G401.6 (cell line): ENCODE results near the gene IFIT3.
"Not testable (repeated sequence)": the region's sequence is repeated elsewhere in the genome, so short reads cannot be mapped to it uniquely, and the experiment has no call there.

Source experiments
- FAIRE-seq: peaks from 2 replicates; lab custom pipeline; 2012; peaks lifted over from hg19 to GRCh38; lab: Jason Lieb, UNC

IFIT3 gene

GRCh38 chr10:89304446-89304845 is 23.4 kb upstream of the IFIT3 start:
- FAIRE-seq: no peak

- no peak for FAIRE-seq
These were observed 22.9 kb upstream of the IFIT3 start for GRCh38 chr10:89304925-89305324.

- FAIRE-seq: no peak
These were observed 21.9 kb upstream of the IFIT3 start for GRCh38 chr10:89305766-89306433.

GRCh38 chr10:89306434-89307268 is 21.1 kb upstream of the IFIT3 start:
- no peak for FAIRE-seq

- no peak for FAIRE-seq
These were observed 20.6 kb upstream of the IFIT3 start for GRCh38 chr10:89307269-89307577.

GRCh38 chr10:89308266-89308665 is 19.5 kb upstream of the IFIT3 start:
- no peak for FAIRE-seq

GRCh38 chr10:89308736-89309135 is 19.1 kb upstream of the IFIT3 start:
- no peak for FAIRE-seq

GRCh38 chr10:89309156-89310055 is 18.4 kb upstream of the IFIT3 start:
- no peak for FAIRE-seq

- FAIRE-seq: no peak
These were observed 17.5 kb upstream of the IFIT3 start for GRCh38 chr10:89310056-89310893.

GRCh38 chr10:89312973-89313372 is 14.8 kb upstream of the IFIT3 start:
- no peak for FAIRE-seq

- no peak for FAIRE-seq
These were observed 13.1 kb upstream of the IFIT3 start for GRCh38 chr10:89314676-89315075.

GRCh38 chr10:89318047-89318446 is 9.8 kb upstream of the IFIT3 start:
- FAIRE-seq: not testable (repeated sequence)

GRCh38 chr10:89325081-89325480 is 2.7 kb upstream of the IFIT3 start:
- not testable (repeated sequence) for FAIRE-seq

- FAIRE-seq: not testable (repeated sequence)
These were observed 1.9 kb upstream of the IFIT3 start for GRCh38 chr10:89325856-89326255.

- FAIRE-seq: no peak
These were observed 1.4 kb downstream of the IFIT3 start for GRCh38 chr10:89329151-89329550.

GRCh38 chr10:89330014-89330413 is 2.2 kb downstream of the IFIT3 start:
- FAIRE-seq: not testable (repeated sequence)

GRCh38 chr10:89330537-89331212 is 2.9 kb downstream of the IFIT3 start:
- no peak for FAIRE-seq

GRCh38 chr10:89331487-89332122 is 3.8 kb downstream of the IFIT3 start:
- FAIRE-seq: not testable (repeated sequence)

- FAIRE-seq: no peak
These were observed 4.4 kb downstream of the IFIT3 start for GRCh38 chr10:89332123-89332633.

- no peak for FAIRE-seq
These were observed 7.4 kb downstream of the IFIT3 start for GRCh38 chr10:89335226-89335625.

GRCh38 chr10:89336241-89336640 is 8.4 kb downstream of the IFIT3 start:
- FAIRE-seq: no peak
